Renal cortex interstitium (tissue), 15 donors: ENCODE measurements around the gene ABLIM2. TPM values are rescaled to one million over a fixed set of nuclear protein-coding genes. Genes with fewer than 3 reads are reported as not detected.
A peak's percentile ranks its signal among the peaks of the same experiment; 100 is the strongest.

Experiments used
- DNase-seq, 11 donors: peaks; one replicate each; pipeline ENCODE4 v3.0.0-alpha.2; 2013; ENCODE audit warnings: low read depth in 9 of 11, low spot score in 4 of 11; ENCODE audit errors: extremely low read depth in 1 of 11
- long read RNA-seq, 16 experiments: transcript quantifications; one replicate each; lab custom pipeline, GENCODE V29; 2026
- polyA plus RNA-seq, 3 donors: library from polyadenylated mRNA; unstranded; fragments of 120-200 nt; gene quantifications; one replicate each; pipeline ENCODE4 v1.2.1, GENCODE V29; 2013; ENCODE audit not compliant: insufficient read length in 3 of 3

ABLIM2 gene
- 1 to 10 TPM; 4.9 to 8.1 (median 5.6) TPM for polyA plus RNA-seq
- long read RNA-seq, donor 1, result 0 reads
- long read RNA-seq, donor 2, partial matches to known transcripts, result 0 of 1 reads
- long read RNA-seq, donor 2, other reads (novel, unspliced or antisense), result 0 of 1 reads
- long read RNA-seq, donor 3, partial matches to known transcripts, result 0 of 1 reads
- long read RNA-seq, donor 3, other reads (novel, unspliced or antisense), result 0 of 1 reads
- long read RNA-seq, donor 4, partial matches to known transcripts, result 0 of 1 reads
- long read RNA-seq, donor 4, other reads (novel, unspliced or antisense), result 0 of 1 reads
- long read RNA-seq, donor 5, result 0 reads
- long read RNA-seq, donor 6, result 0 reads
- long read RNA-seq, donor 7, result 0 reads
- long read RNA-seq, donor 8, result 0 reads
- long read RNA-seq, donor 9, result 0 reads
- long read RNA-seq, donor 10, result 0 reads
- long read RNA-seq, donor 11, result 0 reads
- long read RNA-seq, donor 12, partial matches to known transcripts, result 0 of 1 reads
- long read RNA-seq, donor 12, other reads (novel, unspliced or antisense), result 0 of 1 reads
- long read RNA-seq, donor 13, result 0 reads
- long read RNA-seq, donor 14, result 0 reads
- long read RNA-seq, donor 15, result 0 reads
- long read RNA-seq, donor 16, result 0 reads

DNA sequence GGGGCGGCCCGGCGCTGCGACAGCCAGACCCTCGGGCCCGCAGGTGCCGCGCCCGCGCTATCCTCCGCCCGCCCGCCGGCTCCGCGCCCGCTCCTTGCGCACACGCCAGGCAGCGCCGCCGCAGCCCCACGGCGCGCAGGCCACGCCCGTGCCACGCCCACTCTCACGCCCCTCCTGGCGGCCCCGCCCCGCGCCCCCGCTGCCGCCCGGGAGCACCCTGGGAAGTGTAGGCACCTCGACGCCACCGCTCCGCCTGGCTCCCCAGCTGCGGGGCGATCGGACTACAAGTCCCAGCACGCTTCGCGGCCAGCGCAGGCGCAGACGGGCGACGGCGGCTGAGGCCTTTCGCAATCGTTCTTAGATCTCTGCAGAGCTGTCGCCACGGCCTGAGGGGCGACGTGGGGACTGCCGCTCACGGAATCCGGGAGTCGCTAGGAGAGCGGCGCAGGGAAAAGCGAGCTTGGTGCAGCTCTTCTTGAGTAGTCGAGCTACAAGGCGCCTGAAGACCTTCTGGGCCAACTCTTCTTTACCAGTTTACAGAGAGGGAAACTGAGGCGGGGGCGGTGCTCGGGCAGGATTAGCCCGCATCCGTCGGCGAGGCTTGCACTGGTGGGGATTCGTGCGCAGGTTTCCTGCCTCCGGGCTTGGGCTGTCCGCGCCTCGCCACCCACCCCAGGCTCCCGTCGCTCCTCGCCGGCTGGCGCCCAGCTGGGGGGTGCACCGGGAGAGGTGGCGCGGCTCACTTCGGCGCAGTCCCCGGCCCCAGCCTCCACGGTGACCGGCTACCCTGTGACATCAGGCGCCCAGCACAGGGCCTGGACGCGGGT, at the start of gene ABLIM2:
Gene ABLIM2, minus strand, starts transcription at position 104 of the 827 bp plus-strand sequence. CDS start 124 bp downstream, outside the sequence.
- peak; percentile 90 to 98 (median 95) for DNase-seq

DNA sequence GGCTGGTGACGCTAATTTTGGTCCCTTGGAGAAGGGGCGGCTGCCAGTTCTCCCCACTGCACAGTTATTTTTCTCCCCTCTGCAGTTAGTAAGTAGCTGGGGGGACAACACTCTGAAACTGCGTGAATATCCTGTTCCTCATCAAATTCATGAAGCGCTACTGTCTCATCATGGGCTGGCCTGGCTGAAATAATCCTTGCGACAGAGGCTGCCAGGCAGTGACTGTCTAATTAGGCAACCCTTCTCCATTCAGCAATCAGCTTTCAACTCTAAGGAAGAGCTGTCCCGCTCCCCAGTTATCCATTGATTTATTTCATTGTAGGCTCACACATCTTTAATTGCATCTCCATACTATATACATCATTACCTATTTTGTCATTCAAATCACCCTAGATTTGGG, 48.7 kb upstream of the ABLIM2 start:
- no peak for DNase-seq

DNA sequence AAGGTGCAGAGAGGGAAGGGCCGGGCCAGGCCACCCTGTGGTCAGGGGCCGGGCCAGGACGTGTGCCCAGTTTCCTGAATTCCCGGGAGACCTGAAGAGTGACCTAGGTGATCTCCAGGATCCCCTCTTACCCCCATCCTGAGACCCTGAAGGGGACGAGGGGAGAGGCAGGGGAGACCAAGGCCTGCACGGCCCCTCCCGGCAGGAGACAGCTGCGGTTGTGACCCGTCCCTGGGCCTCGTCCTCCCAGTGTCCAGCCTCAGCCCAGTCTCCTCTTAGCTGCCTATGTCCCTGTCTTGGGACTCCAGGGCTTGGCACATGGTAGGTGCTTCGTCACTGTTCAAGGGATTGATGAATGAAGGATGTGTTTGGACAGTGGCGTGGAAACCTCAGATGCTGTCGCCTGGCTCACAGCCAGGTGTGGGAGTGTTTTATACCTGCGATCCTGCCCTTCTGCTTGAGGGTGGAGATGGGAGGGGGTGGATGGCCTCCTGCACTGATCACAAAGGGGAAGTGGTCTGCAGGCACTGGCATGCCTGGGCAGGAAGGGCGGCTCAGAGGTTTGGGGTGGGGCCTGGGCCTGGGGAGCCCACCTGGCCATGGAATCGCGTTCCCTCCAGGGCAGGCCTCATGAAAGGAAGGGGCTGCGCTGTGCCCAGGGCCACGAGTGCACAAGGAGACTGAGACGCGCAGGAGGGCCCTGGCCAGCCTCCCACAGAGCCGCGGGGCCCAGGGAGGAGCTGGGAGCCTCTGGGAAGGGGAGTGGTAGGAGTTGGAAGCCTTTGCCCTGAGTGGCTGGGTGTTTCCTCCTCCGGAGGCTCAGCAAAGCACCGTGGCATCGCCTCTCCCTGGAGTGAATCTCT, 47.4 kb upstream of the ABLIM2 start:
- no peak for DNase-seq

DNA sequence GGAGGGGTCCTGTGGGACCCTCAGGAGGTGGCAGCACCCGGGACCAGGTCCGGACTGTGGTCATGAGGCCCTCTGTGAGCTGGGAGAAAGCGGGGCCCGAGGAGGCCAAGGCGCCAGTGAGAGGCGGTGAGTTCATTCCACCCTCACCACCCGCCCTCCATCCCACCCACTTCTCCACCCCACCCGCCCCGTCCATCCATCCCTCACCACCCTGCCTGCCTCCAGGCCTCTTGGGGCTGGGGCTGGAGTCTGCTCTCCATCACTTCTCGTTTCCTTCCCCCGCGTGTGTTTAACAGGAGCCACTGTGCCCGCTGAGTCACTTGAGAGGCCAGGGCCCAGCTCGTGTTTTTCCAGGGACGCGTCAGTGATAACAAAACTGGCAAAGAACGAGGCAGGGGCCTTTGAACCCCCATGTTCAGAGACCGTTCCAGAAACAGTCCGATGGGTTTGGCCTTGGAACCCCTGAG, 46.7 kb upstream of the ABLIM2 start:
- DNase-seq, result no peak

DNA sequence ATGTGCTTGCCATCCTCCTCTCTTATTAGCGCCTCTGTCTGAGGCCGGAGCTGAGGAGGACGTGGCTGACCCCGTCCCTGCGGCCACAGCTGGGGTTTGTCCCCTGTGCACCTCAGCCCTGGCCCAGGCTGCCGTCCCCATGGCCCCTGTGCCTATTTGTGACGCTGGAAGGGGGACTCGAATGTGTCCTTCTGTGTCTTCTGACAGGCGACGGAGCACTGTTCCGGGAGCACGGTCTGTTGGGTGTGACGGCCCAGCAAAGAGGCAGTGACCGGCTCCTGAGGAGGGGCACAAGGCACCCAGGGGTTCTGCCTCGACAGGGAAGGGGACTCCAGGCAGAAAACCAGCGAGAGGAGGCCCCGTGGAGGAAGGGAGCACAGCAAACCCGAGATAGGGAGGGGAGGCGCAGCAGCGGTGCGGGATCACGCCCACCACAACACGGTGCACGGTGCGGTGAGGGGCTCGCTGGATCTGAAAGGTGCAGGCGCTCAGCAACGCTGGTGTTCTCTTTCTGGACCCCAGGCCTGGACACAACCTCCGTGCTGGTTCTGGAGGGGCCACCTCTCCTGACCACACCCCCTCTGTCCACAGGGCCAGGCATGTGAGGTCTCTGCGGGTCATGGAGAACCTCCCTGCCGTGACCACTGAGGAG, 46.1 kb upstream of the ABLIM2 start:
- DNase-seq, result no peak

DNA sequence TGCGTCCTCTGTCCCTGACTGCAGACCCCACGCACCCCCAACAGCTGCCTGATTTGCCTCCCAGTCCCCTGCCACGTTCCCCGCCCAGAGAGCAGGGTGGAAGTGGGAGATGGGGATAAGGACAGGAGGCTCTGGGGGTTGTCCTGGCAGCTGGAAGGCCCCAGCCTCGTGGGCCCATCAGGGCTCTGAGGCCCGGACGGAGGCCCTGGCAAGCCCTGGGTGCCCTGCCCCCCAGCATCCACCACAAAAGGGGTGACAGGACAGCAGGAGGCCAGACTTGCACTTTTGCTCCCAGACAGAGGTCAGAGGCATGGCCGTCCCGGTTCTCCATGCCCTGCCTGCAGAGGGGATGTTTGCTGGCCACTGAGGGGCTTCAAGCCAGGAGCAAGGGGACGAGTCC, 45.2 kb upstream of the ABLIM2 start:
- no peak for DNase-seq

DNA sequence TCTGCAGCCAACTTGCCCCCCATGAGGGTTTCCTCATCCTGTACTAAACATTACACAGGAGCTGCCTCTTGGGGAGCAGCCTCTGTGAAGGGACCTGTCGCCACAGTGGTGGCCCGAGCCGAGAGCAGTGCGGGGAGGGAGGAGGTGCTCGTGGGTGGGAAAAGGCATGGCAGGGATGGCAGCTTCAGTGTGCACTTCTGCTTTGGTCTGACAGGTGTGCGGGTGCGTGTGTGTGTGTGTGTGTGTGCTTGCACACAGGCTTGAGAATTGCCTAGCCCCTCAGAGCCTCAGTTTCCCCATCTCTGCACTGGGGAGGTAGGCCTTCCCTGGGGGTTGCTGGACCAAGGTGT, 44.4 kb upstream of the ABLIM2 start:
- no peak for DNase-seq

DNA sequence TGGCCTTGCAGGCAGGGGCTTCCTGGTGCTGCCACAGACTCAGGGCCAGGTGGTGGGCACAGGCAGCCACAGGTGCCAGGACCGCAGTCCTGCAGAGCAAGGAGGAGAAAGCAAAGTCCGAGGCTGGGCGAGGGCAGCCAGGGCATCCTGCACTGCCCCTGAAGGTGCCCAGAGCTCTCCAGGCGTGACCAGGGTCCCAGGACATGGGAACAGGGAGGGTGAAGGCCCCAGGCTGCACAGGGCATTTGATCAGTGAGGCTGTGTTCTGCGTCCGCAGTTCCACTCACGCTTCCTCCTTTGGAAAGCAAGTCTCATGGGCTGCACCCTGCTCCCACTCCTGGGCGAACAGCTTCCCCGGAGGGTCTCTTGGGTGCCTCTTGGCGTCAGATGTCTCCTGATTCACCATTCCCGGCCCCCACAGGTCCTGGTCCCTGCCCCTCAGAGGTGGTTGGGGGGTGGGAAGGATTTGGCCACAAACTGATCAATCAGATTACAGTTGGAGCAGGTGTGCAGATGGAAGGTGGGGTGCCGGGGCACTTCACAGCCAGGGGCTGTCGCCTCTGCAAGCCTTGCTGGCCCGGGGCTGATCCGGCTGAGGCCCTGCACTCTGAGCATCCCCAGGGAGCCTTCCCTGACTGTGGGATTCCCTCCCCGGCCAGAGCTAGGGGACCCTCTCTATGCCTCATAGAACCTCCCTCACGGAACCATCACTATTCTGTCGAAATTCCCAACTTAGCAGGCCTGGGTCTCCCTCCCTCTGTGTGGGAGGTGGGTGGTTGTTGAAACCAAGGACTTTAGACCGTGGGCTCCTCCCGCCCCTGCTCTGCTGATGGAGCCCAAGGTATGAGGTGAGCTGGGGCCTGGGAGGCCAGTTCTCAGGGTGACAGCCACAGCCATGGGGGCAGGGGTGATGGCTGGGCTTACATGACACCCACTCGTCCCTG, 43.8 kb upstream of the ABLIM2 start:
- no peak for DNase-seq

DNA sequence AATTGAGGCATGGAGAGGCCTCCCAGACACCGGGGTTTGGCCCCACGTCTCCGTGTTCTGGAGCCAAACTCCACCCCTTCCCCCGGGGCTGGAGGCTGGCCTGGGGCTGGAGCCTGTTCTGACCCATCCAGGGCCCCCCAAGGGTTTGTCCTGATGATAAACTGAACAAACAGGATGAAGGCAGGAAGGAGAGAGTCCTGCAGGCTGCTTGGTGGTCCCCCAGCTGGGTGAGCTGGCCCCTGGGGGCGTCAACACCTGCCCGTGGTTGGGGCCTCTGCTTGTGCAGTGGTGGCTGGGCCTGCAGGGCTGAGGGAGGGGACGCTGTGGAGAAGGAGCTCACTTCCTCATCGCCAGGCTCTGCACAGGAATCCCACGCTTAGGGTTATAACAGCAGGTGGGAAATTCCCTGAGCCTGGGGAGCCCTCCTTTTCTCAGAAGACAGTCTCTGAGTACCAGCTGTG, 42.7 kb upstream of the ABLIM2 start:
- DNase-seq, result no peak

DNA sequence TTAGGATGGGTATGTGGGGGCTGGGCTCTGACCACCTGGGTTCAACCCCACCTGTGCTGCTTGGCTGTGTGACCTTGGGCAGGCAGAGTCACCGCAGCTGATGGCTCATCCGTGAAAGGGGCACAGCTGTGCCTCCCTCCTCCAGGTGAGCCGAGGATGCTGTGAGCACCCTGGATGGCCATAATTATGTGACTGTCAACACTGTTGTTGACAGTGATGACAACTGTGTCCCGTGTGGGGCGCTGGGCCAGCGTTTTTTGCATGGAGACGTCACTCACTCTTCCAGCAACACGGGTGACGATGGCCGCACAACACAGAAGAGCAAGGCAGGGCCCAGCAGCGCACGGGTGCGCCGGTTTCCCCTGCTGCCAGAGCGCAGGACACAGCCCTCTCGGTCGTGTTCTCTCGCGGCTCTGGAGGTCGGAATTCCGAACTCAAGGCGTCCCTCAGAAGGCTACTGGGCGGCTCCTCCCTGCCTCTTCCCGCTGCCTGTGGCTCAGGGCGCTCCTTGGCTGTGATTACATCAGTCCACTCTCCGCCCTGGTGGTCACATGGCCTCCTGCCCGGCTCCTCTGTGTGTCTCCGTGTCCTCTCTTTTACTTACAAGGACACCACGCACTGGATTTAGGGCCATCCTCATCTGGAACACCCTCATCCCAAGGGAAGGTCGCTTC, 41.8 kb upstream of the ABLIM2 start:
- no peak for DNase-seq

DNA sequence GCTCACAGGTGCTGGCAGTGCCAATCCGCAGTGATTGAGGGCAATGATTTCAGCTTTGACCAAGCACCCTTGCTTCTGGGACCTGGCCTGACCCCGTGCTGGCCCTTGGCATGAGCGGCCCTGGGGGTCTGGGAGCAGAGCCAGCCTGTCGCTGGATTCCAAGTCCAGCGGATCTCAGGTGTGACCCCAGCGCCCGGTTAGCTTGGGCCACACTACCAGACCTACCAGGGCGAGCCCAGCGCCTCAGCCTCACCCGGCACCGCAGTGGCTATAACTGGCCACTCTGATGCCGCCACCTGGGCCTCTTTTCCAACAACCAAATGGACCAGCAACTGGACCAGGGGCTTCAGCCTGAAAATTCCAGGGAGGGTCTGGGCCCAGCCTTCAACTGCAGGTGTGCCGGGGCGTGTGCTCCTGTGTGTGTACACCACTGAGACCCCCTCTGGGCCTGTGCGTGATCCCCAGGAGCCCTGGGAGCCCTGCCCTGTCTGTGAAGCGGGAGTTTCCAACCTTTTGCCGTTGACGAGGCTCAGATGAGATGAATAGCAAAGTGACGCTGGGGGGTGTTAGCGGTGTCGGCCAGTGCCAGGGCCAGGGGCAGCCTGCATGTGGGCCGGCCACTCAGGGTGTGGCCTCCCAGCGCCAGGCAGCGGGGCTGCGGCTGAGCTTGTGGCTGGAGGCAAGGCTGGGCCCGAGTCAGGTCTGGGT, 41.1 kb upstream of the ABLIM2 start:
- no peak for DNase-seq

DNA sequence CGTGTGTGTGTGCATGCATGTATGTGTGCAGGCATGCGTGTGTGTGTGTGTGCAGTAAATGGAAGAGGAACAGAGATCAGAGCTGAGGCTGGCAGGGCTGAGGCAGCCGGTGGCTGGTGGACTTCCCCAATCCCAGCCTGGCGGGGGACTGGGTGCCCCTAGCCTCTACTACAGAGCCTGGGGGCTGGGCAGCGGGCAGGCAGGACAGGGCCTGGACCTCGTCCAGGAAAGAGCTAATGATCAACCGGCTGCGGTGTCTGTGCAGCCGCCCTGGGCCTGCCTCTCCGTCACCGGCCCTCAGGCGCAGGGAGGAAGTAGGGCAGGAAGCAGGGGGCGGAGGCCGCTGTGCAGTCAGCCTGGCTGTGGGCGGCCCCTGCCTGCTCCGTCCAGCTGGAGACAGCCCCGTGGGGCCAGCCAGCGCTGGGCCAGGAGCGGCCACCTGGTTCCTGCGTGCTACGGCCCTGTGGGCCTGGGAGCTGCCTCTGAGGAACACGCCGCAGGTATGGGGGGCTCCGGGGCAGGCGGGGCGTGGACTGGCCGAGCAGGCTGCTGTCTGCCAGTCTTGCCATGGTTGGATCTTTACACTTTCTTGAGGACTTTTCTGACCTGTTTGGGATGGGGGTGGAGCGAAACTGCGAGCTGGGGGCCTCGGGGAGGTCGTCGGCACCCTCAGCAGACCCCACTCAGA, 40.4 kb upstream of the ABLIM2 start, which contains the start of gene SH3TC1:
Gene SH3TC1, plus strand, starts transcription at position 385 of the 688 bp plus-strand sequence. CDS start 5,905 bp downstream, outside the sequence.
- peak; percentile 72 to 91 (median 77) for DNase-seq

DNA sequence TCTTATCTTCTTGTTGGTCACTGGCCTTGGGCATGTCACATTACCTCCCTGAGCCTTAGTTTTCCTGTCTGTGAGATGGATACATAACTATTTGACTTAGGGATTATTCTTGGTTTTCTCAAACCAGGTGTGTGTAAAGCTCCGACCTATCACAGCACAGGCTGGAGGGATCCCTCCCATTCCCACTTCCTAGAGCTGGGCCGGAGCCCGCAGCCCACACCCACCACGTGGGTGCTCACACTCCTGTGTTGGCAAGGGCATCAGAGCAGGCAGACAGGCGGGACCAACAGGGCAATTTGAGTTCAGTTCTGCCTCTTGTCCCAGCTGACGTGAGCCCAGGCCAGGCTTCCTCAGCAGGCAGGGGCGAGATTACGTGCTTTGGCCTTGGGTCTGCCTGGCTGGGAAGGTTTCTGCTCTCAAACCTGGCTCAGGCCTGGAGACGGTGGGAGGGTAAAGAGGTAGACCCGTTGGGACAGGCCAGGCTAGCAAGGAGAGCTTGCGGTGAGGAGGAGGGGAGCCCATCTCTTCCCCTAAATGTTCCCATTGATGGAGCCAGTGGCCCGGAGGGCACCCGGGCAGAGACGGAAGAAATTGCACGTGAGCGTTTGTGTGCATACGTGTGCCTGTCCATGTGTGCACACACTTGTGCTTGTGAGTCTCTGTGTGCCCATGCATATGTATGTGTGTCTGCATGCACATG, 39.7 kb upstream of the ABLIM2 start:
- no peak for DNase-seq

DNA sequence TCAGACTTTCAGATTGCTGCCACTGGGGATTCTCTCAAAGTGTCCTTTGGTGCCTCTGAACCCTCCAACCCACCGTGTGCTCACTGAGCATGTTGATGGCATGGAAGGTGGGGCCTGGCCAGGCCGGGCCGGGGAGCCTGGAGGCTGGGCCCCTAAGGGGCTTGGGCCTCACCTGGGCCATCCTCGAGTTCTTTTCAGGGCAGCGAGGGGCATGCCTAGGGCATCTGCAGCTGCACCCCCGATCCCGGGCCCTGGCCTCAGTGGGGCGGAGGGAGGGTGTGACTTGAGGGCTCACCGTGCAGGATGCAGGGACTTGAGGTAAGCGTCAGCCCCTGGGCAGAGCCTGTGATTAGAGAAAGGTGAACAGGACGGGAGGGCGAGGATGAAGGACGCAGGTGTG, 38.9 kb upstream of the ABLIM2 start:
- DNase-seq, result no peak
